GM12873 (cell line): ENCODE measurements around the gene NCAPD2.

ENCODE experiments used
- CTCF ChIP-seq: IDR thresholded peaks from 2 replicates; pipeline ENCODE4 v1.5.1; 2012; ENCODE audit warnings: low read depth, mild to moderate bottlenecking, moderate library complexity, low read length, control low read depth; ENCODE audit not compliant: insufficient read depth; ENCODE audit errors: missing control alignments

NCAPD2 gene

GRCh38 chr12:6542209-6543009 is 48.5 kb downstream of the NCAPD2 start:
- no peak for TF ChIP-seq CTCF

GRCh38 chr12:6546016-6546415 is 52.1 kb downstream of the NCAPD2 start:
- TF ChIP-seq CTCF = no peak

- TF ChIP-seq CTCF = no peak
These were observed 53.7 kb downstream of the NCAPD2 start for GRCh38 chr12:6547566-6547965.

GRCh38 chr12:6547987-6548386 is 54.1 kb downstream of the NCAPD2 start:
- no peak for TF ChIP-seq CTCF

GRCh38 chr12:6548556-6548955 is 54.7 kb downstream of the NCAPD2 start:
- no peak for TF ChIP-seq CTCF

- no peak for TF ChIP-seq CTCF
These were observed 55.2 kb downstream of the NCAPD2 start for GRCh38 chr12:6548966-6549683.

GRCh38 chr12:6549684-6550151 is 55.8 kb downstream of the NCAPD2 start:
- TF ChIP-seq CTCF = no peak
